WTC11 (cell line): ENCODE results near the gene FGFR4. TPM values are rescaled to one million over a fixed set of nuclear protein-coding genes. Genes with fewer than 3 reads are reported as not detected.

Source experiments
- ATAC-seq: fragments of 200-7000 bp; cut with Tn5 transposase; 2 replicates; pipeline ENCODE4 v1.10.0; 2021; ENCODE audit warnings: mild to moderate bottlenecking, moderate library complexity
- CTCF ChIA-PET: fragments of 300-600 bp; sonication (Branson Sonifier 250); formaldehyde crosslinking; loops from one replicate; lab custom pipeline; 2021; ENCODE audit warnings: antibody characterized with exemption; lab: Charles Lee
- POLR2A ChIA-PET: fragments of 350-600 bp; sonication (Branson Sonifier 250); formaldehyde crosslinking; loops from one replicate; lab custom pipeline; 2021; ENCODE audit warnings: antibody characterized with exemption; lab: Charles Lee
- DNase-seq: peaks from one replicate; pipeline ENCODE4 v3.0.0; 2021; ENCODE audit warnings: low spot score
- H3K27ac Mint-ChIP-seq: 2 replicates; pipeline ENCODE4 v1.8.0; 2021; ENCODE audit warnings: mixed read lengths
- H3K27me3 Mint-ChIP-seq: 2 replicates; pipeline ENCODE4 v1.8.0; 2021; ENCODE audit warnings: low read depth, mild to moderate bottlenecking, moderate library complexity, mixed read lengths
- H3K36me3 Mint-ChIP-seq: 2 replicates; pipeline ENCODE4 v1.8.0; 2021; ENCODE audit warnings: mixed read lengths
- H3K4me1 Mint-ChIP-seq: 2 replicates; pipeline ENCODE4 v1.8.0; 2022; ENCODE audit warnings: mixed read lengths
- H3K4me3 Mint-ChIP-seq: 2 replicates; pipeline ENCODE4 v1.8.0; 2021; ENCODE audit warnings: mild to moderate bottlenecking, moderate library complexity, mixed read lengths
- H3K9me3 Mint-ChIP-seq: 2 replicates; pipeline ENCODE4 v1.8.0; 2021; ENCODE audit warnings: mixed read lengths
- ATF1 ChIP-seq: sonication (generic); formaldehyde crosslinking; IDR thresholded peaks from 2 replicates; pipeline ENCODE4 v1.8.1; 2023; ENCODE audit warnings: mild to moderate bottlenecking, moderate library complexity, missing genetic modification reagents
- CREM ChIP-seq: sonication (generic); formaldehyde crosslinking; IDR thresholded peaks from 2 replicates; pipeline ENCODE4 v1.8.1; 2022; ENCODE audit warnings: mild to moderate bottlenecking, missing genetic modification reagents, moderate library complexity
- ERG ChIP-seq: fragments of 250-450 bp; sonication (Bioruptor Pico); IDR thresholded peaks from 2 replicates; pipeline ENCODE4 v1.8.0; 2021; ENCODE audit warnings: mild to moderate bottlenecking
- ESRRA ChIP-seq: sonication (generic); formaldehyde crosslinking; IDR thresholded peaks from 2 replicates; pipeline ENCODE4 v1.8.1; 2022; ENCODE audit warnings: mild to moderate bottlenecking, missing genetic modification reagents, borderline replicate concordance
- FOXP1 ChIP-seq: sonication (generic); formaldehyde crosslinking; IDR thresholded peaks from 2 replicates; pipeline ENCODE4 v1.8.0; 2022; ENCODE audit warnings: missing genetic modification reagents, mild to moderate bottlenecking, moderate library complexity, borderline replicate concordance
- MAX ChIP-seq: sonication (generic); formaldehyde crosslinking; IDR thresholded peaks from 2 replicates; pipeline ENCODE4 v1.8.0; 2022; ENCODE audit warnings: mild to moderate bottlenecking, missing genetic modification reagents
- PRDM15 ChIP-seq: sonication (generic); formaldehyde crosslinking; IDR thresholded peaks from 2 replicates; pipeline ENCODE4 v1.8.0; 2022; ENCODE audit warnings: missing genetic modification reagents
- ZNF416 ChIP-seq: fragments of 250-450 bp; sonication (Bioruptor Pico); IDR thresholded peaks from 2 replicates; pipeline ENCODE4 v1.9.0; 2021; ENCODE audit warnings: mild to moderate bottlenecking, inconsistent platforms
- ZNF512 ChIP-seq: sonication (generic); formaldehyde crosslinking; IDR thresholded peaks from 2 replicates; pipeline ENCODE4 v1.8.1; 2022; ENCODE audit warnings: missing genetic modification reagents, borderline replicate concordance
- total RNA-seq: library from RNA; stranded (reverse); gene quantifications from 3 replicates; pipeline ENCODE4 v1.2.3, GENCODE V29; 2021
- TF ChIP-seq, protein P1 (sequence below): fragments of 250-450 bp; sonication (Bioruptor Pico); IDR thresholded peaks from 2 replicates; pipeline ENCODE4 v2.1.2; 2022; ENCODE audit warnings: mild to moderate bottlenecking, moderate library complexity
- TF ChIP-seq, protein P2 (sequence below): sonication (generic); formaldehyde crosslinking; IDR thresholded peaks from 2 replicates; pipeline ENCODE4 v1.8.1; 2022; ENCODE audit warnings: mild to moderate bottlenecking, moderate library complexity, missing genetic modification reagents
- TF ChIP-seq, protein P3 (sequence below): sonication (generic); formaldehyde crosslinking; IDR thresholded peaks from 2 replicates; pipeline ENCODE4 v1.8.0; 2023; ENCODE audit warnings: missing genetic modification reagents

The FGFR4 gene
- total RNA-seq, 1 experiment from 2014 or later = 108 TPM

DNA sequence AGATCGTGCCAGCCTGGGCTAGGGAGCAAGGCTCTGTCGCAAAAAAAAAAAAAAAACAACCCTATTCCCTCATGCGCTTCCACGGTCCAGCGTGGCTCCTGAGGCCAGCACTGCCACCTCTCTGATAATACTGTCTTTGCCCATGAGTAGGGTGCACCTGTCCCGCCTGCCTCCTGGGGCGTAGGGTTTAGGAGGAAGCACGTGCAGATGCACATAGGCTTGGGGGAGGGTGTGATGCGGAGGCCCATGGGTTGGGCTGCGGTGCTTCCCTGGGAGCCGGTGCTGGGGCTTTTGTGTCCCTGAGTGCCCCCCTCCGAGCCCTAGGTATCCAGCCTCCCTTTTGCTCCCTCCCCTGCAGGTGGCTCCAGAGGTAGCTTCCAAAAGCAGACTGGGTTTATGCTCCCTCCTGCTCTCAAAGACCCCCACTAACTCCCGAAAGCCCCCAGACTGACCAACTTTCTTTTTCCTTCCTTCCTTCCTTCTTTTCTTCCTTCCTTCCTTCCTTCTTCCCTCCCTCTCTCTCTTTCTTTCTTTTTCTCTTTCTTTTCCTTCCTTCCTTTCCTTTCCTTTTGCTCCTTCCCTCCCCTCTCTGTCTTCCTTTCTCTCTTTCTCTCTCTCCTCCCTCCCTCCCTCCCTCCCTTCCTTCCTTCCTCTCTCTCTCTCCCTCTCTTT, 12.8 kb downstream of the FGFR4 start (continued):
- TF ChIP-seq MAX (CRISPR knock-in tag) (peak; percentile 62; the same call in 1 of the 2 replicates), CREM (CRISPR knock-in tag) (no peak), ZNF512 (CRISPR knock-in tag) (peak; percentile 64; the same call in 1 of the 2 replicates), ZNF416 (CRISPR knock-in tag) (no peak)

- DNase-seq = no peak
- TF ChIP-seq, protein P1, sequence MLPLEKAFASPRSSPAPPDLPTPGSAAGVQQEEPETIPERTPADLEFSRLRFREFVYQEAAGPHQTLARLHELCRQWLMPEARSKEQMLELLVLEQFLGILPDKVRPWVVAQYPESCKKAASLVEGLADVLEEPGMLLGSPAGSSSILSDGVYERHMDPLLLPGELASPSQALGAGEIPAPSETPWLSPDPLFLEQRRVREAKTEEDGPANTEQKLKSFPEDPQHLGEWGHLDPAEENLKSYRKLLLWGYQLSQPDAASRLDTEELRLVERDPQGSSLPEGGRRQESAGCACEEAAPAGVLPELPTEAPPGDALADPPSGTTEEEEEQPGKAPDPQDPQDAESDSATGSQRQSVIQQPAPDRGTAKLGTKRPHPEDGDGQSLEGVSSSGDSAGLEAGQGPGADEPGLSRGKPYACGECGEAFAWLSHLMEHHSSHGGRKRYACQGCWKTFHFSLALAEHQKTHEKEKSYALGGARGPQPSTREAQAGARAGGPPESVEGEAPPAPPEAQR (CRISPR knock-in tag) = no peak
- no peak for TF ChIP-seq ESRRA
- no peak for TF ChIP-seq PRDM15 (CRISPR knock-in tag)
- TF ChIP-seq, protein P2, sequence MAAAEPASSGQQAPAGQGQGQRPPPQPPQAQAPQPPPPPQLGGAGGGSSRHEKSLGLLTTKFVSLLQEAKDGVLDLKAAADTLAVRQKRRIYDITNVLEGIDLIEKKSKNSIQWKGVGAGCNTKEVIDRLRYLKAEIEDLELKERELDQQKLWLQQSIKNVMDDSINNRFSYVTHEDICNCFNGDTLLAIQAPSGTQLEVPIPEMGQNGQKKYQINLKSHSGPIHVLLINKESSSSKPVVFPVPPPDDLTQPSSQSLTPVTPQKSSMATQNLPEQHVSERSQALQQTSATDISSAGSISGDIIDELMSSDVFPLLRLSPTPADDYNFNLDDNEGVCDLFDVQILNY (CRISPR knock-in tag) = no peak
- TF ChIP-seq, protein P3, sequence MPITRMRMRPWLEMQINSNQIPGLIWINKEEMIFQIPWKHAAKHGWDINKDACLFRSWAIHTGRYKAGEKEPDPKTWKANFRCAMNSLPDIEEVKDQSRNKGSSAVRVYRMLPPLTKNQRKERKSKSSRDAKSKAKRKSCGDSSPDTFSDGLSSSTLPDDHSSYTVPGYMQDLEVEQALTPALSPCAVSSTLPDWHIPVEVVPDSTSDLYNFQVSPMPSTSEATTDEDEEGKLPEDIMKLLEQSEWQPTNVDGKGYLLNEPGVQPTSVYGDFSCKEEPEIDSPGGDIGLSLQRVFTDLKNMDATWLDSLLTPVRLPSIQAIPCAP (CRISPR knock-in tag) = no peak
- TF ChIP-seq ATF1 (CRISPR knock-in tag) = no peak
- TF ChIP-seq, all 79 proteins: peak for 0
- Mint-ChIP-seq H3K4me1 (peaks cover 22% of the 10 kb centered on the region), H3K36me3 (peaks cover 5% of the 10 kb centered on the region), H3K4me3 (no peak overlapping the region), H3K9me3 (no peaks in the 10 kb centered on the region), H3K27ac (no peak overlapping the region), H3K27me3 (no peaks in the 10 kb centered on the region; the same call in 1 of the 2 replicates)
- ATAC-seq = no peak
- ChIA-PET CTCF (interaction anchor here (1.6 to 6.2 kb wide), 3 partner anchors 12 to 209 kb away, joined by 5 to 59 read pairs (median 45); partner anchors contain the start of gene FGFR4), POLR2A (no interaction called here)
Measured at GRCh38 chr5:177100714-177101121, 14.0 kb downstream of the FGFR4 start.

GRCh38 chr5:177103523-177104253, 17.0 kb downstream of the FGFR4 start:
- H3K36me3 Mint-ChIP-seq = no peaks in the 10 kb centered on the region
- no peak for TF ChIP-seq ERG
- TF ChIP-seq FOXP1 (CRISPR knock-in tag) = 0 out of 2 replicates have a peak, but pooled peaks have one; percentile 46

More at GRCh38 chr5:177103523-177104253, 17.0 kb downstream of the FGFR4 start:
- H3K9me3 Mint-ChIP-seq = no peaks in the 10 kb centered on the region
- H3K27ac Mint-ChIP-seq = no peak overlapping the region; the same call in 1 of the 2 replicates
- CTCF ChIA-PET = interaction anchor here (1.1 to 2.3 kb wide), 5 partner anchors 10 to 206 kb away, joined by 3 to 10 read pairs (median 4); no protein-coding TSS in a partner anchor
- POLR2A ChIA-PET = no interaction called here
- DNase-seq = no peak
- H3K27me3 Mint-ChIP-seq = no peaks in the 10 kb centered on the region; the same call in 1 of the 2 replicates
- no peak overlapping the region for H3K4me3 Mint-ChIP-seq
- peaks cover 23% of the 10 kb centered on the region for H3K4me1 Mint-ChIP-seq
- ATAC-seq = no peak
